NOMO-1 (cell line): Measurements from ENCODE around the gene POTEH.
"Not testable (repeated sequence)": the region's sequence is repeated elsewhere in the genome, so short reads cannot be mapped to it uniquely, and the experiment has no call there.

Source experiments
- DNase-seq, 2 experiments: peaks; one replicate each; lab custom pipeline; 2025; ENCODE audit not compliant: unreplicated experiment in 2 of 2; lab: John Stamatoyannopoulos, UW

Gene POTEH

DNA sequence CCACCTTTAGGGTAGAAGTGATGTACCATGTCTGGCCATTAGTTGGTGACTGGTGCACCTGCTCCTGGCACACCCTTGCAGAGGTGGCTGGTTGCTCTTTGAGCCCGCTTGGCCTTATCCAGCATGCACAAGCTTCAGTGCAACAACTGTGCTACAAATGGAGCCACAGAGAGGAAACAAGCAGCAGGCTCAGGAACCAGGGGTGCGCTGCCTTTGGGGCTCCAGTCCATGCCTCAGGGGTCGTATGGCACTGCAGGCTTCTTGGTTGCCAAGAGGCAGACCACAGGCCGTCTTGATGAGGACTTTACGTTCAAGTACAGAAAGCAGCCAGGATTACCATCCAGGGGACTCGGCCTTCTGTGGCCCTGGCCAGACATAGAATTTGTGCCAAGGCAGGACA lies 44.6 kb downstream of the POTEH start:
- not testable (repeated sequence) for DNase-seq

- DNase-seq: not testable (repeated sequence)
Observed at GRCh38 chr22:15738157-15738908, 48.5 kb downstream of the POTEH start.

GRCh38 chr22:15738909-15739391 lies 49.1 kb downstream of the POTEH start:
- not testable (repeated sequence) for DNase-seq

DNA sequence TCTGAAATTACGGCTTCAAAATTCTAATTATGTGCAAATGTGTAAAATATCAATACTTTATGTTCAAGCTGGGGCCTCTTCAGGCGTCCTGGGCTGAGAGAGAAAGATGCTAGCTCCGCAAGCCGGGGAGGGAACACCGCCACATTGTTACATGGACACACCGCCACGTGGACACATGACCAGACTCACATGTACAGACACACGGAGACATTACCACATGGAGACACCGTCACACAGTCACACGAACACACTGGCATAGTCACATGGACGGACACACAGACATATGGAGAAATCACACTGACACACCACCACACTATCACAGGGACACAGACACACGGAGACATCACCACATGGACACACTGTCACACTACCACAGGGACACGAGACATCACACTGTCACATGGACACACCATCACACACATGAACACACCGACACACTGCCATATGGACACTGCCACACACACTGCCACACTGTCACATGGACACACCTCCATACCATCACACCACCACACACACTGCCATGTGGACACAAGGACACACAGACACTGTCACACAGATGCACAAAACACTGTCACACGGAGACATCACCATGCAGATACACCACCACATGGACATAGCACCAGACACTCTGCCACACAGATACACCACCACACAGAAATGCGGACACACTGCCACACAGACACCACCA lies 58.0 kb downstream of the POTEH start:
- not testable (repeated sequence) for DNase-seq

DNA sequence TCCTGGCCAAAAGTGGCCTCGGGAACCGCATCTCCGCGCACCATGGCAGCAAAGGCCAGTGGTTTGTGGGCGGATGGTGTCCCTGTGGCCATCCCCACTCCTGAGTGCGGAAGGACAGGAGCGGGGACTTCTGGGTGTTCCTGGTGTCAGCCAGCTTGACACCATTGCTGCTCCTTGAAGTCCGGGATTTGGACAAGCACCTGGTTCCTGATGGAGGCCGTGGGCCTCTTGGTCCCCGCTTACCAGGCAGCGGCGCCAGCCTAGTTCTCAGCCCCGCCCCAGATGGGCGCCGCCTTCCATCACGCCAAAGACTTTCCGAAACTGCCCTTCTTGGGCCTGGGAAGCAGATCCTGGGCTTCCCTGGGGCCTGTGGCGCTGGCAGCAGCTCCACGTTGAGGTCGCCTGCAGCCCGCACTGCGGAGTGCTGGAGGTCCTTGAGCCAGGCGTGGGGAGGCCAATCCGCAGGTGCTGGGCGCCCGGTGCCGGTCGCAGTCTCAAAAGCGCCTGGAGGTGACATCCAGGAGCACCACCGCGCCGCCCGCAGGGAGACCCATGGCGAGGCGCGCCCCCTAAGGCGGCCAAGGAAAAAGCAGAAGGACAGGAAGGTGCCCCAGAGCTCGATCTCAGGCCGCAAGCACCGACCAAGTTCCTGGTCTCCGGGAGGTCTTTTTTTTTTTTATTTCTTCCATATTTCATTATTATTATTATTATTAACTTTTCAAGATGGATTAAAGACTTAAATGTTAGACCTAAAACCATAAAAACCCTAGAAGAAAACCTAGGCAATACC lies 59.5 kb downstream of the POTEH start:
- not testable (repeated sequence) for DNase-seq

GRCh38 chr22:15759443-15760097 lies 69.7 kb downstream of the POTEH start:
- not testable (repeated sequence) for DNase-seq

- not testable (repeated sequence) for DNase-seq
Observed at GRCh38 chr22:15760388-15761150, 70.7 kb downstream of the POTEH start.

DNA sequence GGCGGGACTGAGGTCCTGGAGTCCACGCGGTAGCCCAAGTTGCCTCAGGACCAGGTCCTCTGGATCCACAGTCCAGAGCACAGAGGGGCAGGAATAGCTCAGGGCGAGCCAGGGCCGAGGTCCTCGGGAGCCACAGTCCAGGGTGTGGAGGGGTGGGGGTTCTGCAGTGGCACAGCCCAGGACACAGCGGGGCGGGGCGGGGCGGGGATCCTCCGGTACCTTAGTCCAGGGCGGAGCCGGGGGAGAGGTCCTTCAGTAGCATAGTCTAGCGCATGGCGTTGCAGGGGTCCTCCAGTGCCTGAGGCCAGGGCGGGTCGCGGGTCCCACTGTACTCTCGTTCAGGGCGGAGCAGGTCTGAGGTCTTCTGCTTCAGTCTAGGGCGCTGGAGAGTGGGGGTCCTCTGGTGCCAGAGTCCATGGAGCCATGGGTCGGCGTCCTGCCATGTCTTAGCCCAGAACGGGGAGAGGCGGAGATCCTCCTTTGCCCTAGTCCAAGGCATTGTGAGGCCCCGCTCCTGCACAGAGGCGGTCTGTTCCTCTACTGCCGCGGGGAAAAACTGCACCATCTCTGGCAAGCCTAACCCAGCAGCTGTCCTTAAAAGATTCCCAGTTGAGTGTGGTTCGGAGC lies 71.4 kb downstream of the POTEH start:
- not testable (repeated sequence) for DNase-seq

- not testable (repeated sequence) for DNase-seq
Observed at GRCh38 chr22:15763559-15763958, 73.7 kb downstream of the POTEH start.
